Activated CD8-positive, alpha-beta T cell treated with anti-CD3 and anti-CD28 coated beads, Interleukin-2, amount 10 ng/mL, durations not matched to agents 7 days and 5 days (primary cell): ENCODE data around the gene TMEM271. TPM values are rescaled to one million over a fixed set of nuclear protein-coding genes. Genes with fewer than 3 reads are reported as not detected.

Experiments
- ATAC-seq: fragments of 150-1000 bp; cut with Tn5 transposase; one replicate; pipeline ENCODE4 v1.10.0; 2021; ENCODE audit warnings: moderate library complexity
- CTCF ChIA-PET: fragments of 350-600 bp; sonication (Branson Sonifier 250); formaldehyde crosslinking; loops from one replicate; lab custom pipeline; 2021; ENCODE audit warnings: antibody characterized with exemption; lab: Charles Lee
- POLR2A ChIA-PET: fragments of 350-600 bp; sonication (Branson Sonifier 250); formaldehyde crosslinking; loops from one replicate; lab custom pipeline; 2021; ENCODE audit warnings: antibody characterized with exemption; lab: Charles Lee
- DNase-seq: peaks from one replicate; pipeline ENCODE4 v3.0.0-alpha.2; 2020
- H3K27ac Mint-ChIP-seq: one replicate; pipeline ENCODE4 v1.8.0; 2021; ENCODE audit warnings: mild to moderate bottlenecking, mixed read lengths
- H3K27me3 Mint-ChIP-seq: one replicate; pipeline ENCODE4 v1.8.0; 2021; ENCODE audit warnings: low read depth, mixed read lengths
- H3K36me3 Mint-ChIP-seq: one replicate; pipeline ENCODE4 v1.8.0; 2021; ENCODE audit warnings: low read depth, mixed read lengths
- H3K4me1 Mint-ChIP-seq: one replicate; pipeline ENCODE4 v1.8.0; 2021; ENCODE audit warnings: low read depth, mixed read lengths
- H3K4me3 Mint-ChIP-seq: one replicate; pipeline ENCODE4 v1.8.0; 2021; ENCODE audit warnings: mild to moderate bottlenecking, mixed read lengths
- H3K9me3 Mint-ChIP-seq: one replicate; pipeline ENCODE4 v1.8.0; 2022; ENCODE audit warnings: mixed read lengths; ENCODE audit not compliant: insufficient read depth
- total RNA-seq, 2 experiments: library from RNA; stranded (reverse); gene quantifications; one replicate each; pipeline ENCODE4 v1.2.3, GENCODE V29; 2021

TMEM271 gene
- total RNA-seq, 2 experiments from 2014 or later, result not detected

- H3K9me3 Mint-ChIP-seq, result peaks cover 19% of the 10 kb centered on the region
- no peaks in the 10 kb centered on the region for H3K36me3 Mint-ChIP-seq
- ATAC-seq, result no peak
- CTCF ChIA-PET, result no interaction called here
- H3K4me3 Mint-ChIP-seq, result no peak overlapping the region
- H3K4me1 Mint-ChIP-seq, result no peaks in the 10 kb centered on the region
- H3K27ac Mint-ChIP-seq, result no peak overlapping the region
- H3K27me3 Mint-ChIP-seq, result peaks cover 3% of the 10 kb centered on the region
- no peak for DNase-seq
- POLR2A ChIA-PET, result no interaction called here
Observed at GRCh38 chr4:588351-588849, 12.3 kb upstream of the TMEM271 start.

DNA sequence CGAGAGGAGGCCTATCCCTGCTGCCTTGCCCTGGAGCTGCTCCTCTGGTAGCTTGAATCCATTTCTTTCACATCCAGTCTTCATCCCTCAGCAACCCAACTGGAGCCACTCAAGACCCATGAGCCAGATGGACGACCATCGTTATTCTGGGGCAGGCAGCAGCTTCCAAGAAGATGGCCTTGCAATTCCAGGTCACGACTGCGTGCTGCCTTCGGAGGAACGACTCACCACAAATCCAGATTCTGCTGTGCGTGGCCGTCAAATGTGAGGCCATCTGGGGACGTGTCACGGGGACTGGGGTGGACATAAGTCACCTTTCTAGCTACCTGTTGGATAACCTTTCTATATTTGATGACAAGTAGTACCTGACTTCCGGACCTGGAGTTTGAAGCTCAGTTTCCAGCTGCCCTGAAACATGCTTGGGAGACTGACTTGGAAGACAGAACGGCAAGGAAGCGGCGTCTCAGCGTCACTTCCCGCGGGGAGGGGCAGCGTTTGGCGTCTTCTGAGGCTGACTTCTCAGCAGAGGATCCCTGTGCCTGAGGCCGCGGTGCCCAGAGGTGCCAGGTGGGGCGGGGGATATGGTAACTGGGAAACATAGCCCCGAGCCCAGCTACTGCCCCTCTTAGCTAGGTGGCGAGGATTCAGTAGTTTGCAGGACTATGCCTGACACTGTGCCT, 11.7 kb upstream of the TMEM271 start:
- ChIA-PET CTCF (no interaction called here), POLR2A (no interaction called here)
- no peak for DNase-seq

GRCh38 chr4:583820-584219, 7.7 kb upstream of the TMEM271 start:
- CTCF ChIA-PET, result no interaction called here

More for the DNA sequence above, 11.7 kb upstream of the TMEM271 start:
- Mint-ChIP-seq H3K27me3 (peaks cover 3% of the 10 kb centered on the region), H3K27ac (no peak overlapping the region), H3K9me3 (peaks cover 19% of the 10 kb centered on the region), H3K4me1 (no peaks in the 10 kb centered on the region), H3K36me3 (no peaks in the 10 kb centered on the region), H3K4me3 (no peak overlapping the region)
- no peak for ATAC-seq

GRCh38 chr4:581753-582361, 5.8 kb upstream of the TMEM271 start:
- Mint-ChIP-seq H3K27me3 (peaks cover 38% of the 10 kb centered on the region), H3K4me1 (peaks cover 12% of the 10 kb centered on the region), H3K9me3 (peaks cover 14% of the 10 kb centered on the region), H3K4me3 (no peak overlapping the region), H3K36me3 (peaks cover 8% of the 10 kb centered on the region), H3K27ac (no peak overlapping the region)
- POLR2A ChIA-PET, result no interaction called here
- CTCF ChIA-PET, result no interaction called here
- DNase-seq (no peak), ATAC-seq (no peak)

More at GRCh38 chr4:583820-584219, 7.7 kb upstream of the TMEM271 start:
- H3K4me3 Mint-ChIP-seq, result no peak overlapping the region
- H3K4me1 Mint-ChIP-seq, result no peaks in the 10 kb centered on the region
- DNase-seq (no peak), ATAC-seq (no peak)
- H3K9me3 Mint-ChIP-seq, result peaks cover 14% of the 10 kb centered on the region
- peaks cover 25% of the 10 kb centered on the region for H3K27me3 Mint-ChIP-seq
- no peaks in the 10 kb centered on the region for H3K36me3 Mint-ChIP-seq
- POLR2A ChIA-PET, result no interaction called here
- H3K27ac Mint-ChIP-seq, result no peak overlapping the region

- CTCF ChIA-PET, result no interaction called here
- Mint-ChIP-seq H3K27ac (no peak overlapping the region), H3K9me3 (peaks cover 14% of the 10 kb centered on the region), H3K4me3 (no peak overlapping the region), H3K27me3 (peaks cover 41% of the 10 kb centered on the region), H3K4me1 (peaks cover 12% of the 10 kb centered on the region), H3K36me3 (peaks cover 8% of the 10 kb centered on the region)
- no peak for DNase-seq
- POLR2A ChIA-PET, result no interaction called here
- no peak for ATAC-seq
Observed at GRCh38 chr4:581181-581580, 5.1 kb upstream of the TMEM271 start.

DNA sequence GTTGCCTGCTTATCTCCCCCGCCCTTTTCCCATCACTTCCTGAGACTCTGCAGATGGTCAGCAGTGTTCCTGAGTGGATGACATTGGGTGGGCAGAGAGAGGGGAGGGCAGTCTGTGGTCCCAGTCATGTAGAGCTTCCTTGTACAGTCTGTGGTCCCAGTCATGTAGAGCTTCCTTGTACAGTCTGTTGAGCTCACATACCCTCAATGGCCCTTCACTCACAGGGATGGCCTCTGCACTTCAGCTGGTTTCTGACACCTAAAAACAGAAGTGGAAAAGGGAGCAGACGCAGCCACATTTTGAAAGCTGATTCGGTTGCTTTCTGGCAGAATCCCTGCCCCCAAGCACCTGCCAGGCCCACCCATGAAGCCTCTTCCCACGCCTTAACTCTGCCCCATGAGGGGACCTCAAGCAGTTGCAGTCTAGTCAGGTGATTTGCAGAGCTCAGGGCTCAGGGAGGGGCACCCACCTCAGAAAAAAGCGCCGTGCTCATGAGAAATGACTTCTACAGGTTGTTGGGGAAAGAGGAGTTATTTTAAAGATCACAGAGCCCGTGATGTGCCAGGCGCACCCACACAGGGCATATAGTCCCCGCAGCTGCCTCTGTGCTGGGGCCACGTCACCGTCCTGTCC, 3.6 kb upstream of the TMEM271 start:
- Mint-ChIP-seq H3K9me3 (peaks cover 6% of the 10 kb centered on the region), H3K36me3 (peaks cover 8% of the 10 kb centered on the region), H3K4me3 (no peak overlapping the region), H3K27me3 (peaks cover 41% of the 10 kb centered on the region), H3K4me1 (peaks cover 12% of the 10 kb centered on the region), H3K27ac (no peak overlapping the region)
- CTCF ChIA-PET, result no interaction called here
- no peak for ATAC-seq
- no peak for DNase-seq
- POLR2A ChIA-PET, result no interaction called here

DNA sequence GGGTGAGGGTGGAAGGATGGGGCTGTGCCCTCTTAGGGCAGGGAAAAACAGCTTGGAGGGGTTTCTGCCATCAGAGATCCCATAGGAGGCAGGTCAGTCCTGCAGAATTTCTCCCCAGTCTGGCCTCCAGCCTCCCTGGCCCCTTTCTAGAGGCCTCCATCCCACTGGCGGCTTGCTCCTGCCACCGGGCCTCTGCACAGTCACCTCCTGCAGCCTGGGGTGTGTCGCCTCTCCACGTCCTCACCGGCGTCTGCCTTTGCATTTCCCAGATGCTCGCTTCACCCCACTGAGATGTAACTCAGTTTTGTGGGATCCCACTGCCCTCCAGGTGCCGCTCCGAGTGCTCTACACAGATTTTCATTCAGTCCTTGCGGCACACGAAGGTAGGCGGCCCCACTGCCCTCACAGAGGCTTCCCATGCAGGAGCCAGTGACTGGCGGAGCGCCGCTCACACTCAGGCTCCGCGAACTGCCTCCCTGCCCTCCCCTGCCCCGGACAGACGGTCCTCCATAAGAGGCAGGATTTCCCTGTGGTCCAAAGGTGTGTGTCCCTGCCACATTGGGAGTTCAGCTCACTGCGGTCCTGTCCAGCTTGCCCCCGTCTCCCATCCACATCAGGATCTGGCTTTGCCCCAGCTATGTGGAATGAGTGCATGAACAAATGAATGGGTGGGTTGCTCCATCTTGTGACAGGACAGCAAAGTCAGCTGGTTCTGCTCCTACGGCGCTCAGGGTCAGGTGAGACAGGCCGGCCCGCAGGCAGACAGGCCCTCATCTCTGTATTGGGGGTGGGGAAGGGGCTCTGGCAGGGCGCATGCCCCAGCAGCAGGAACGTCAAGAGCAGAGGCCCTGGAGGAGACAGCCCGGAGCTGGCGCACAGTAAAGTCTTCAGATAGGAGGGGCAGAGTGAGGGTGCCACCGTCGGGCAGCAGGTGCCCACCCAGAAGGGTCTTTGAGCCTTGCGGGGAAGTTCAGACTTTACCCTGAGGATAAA, 2.7 kb upstream of the TMEM271 start:
- ATAC-seq (no peak), DNase-seq (no peak)
- CTCF ChIA-PET, result no interaction called here
- Mint-ChIP-seq H3K36me3 (peaks cover 15% of the 10 kb centered on the region), H3K4me1 (peaks cover 12% of the 10 kb centered on the region), H3K9me3 (no peaks in the 10 kb centered on the region), H3K27me3 (peaks cover 48% of the 10 kb centered on the region), H3K27ac (no peak overlapping the region), H3K4me3 (no peak overlapping the region)
- POLR2A ChIA-PET, result no interaction called here

- Mint-ChIP-seq H3K4me3 (peak overlapping the region; percentile 36), H3K36me3 (peaks cover 15% of the 10 kb centered on the region), H3K27ac (peak overlapping the region; percentile 69), H3K27me3 (peaks cover 54% of the 10 kb centered on the region), H3K9me3 (no peaks in the 10 kb centered on the region), H3K4me1 (peaks cover 12% of the 10 kb centered on the region)
- POLR2A ChIA-PET, result no interaction called here
- DNase-seq (no peak), ATAC-seq (peak; percentile 39)
- CTCF ChIA-PET, result no interaction called here
Observed at GRCh38 chr4:577499-578450, 1.7 kb upstream of the TMEM271 start.

DNA sequence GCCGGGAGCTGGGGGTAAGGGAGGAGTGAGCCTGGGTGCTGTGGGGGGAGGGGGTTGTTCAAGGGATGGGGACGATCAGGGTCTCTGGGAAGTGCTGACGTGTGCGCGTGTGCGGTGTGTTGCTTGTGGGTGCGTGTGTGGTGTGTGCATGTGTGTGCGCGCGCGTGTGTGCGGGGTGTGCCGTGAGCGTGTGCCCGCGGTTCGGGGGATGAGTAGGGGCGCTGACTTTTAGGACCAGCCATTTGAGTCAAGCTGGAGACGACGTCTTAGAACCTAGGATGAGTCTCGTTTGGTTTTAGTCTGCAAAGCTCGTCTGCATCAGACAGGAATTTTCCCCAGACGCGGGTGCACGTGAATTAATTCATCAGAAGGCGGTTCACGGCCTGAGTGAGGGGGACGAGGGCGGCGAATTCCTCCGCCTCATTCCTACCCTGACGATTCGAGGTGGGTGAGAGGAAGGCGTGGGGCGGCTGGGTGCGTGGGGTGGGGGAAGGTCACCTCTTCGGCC, 950 bp upstream of the TMEM271 start:
- Mint-ChIP-seq H3K9me3 (no peaks in the 10 kb centered on the region), H3K27ac (peak overlapping the region; percentile 67), H3K27me3 (peaks cover 56% of the 10 kb centered on the region), H3K36me3 (peaks cover 15% of the 10 kb centered on the region), H3K4me3 (peak overlapping the region; percentile 49), H3K4me1 (peaks cover 12% of the 10 kb centered on the region)
- CTCF ChIA-PET, result no interaction called here
- ATAC-seq, result no peak
- no peak for DNase-seq
- POLR2A ChIA-PET, result no interaction called here

DNA sequence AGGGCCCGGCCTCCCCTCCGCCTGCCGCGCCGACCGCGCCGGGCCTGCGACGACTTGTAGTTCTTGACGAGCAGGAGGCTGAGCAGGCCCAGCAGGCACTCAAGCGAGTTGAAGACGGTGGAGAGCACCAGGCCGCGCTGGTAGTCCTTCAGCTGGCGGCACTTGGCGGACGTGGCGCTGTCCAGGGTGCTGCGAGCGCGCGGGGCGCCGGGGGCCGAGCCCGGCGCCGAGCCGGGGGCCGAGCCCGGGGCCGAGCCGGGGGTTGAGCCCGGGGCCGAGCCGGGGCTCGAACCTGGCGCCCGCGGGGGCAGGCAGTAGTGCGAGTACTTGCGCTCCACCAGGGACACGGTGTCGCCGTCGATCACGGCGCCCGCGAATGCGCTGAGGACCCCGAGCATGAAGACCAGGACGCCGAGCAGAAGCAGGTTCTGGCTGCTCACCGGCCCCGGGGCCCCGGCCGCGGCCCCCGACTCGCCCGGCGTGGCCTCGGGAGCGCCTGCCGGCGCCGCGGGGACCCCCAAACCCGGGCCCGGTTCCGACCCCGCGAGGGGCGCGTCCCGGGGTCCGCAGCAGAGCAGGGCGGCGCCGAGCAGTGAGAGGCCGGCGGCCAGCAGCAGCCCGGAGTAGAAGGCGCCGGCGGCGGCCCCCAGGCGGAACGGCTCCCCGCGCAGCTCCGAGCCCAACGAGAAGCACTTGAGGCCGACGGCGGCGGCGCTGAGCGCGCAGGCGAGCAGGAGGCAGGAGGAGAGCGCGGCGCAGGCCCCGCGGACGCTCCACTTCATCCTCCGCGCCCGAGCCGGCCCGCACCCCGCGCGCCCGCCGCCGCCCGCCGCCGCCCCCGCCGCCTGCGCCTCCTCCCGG, 584 bp downstream of the TMEM271 start:
- Mint-ChIP-seq H3K27me3 (peaks cover 51% of the 10 kb centered on the region), H3K36me3 (peaks cover 15% of the 10 kb centered on the region), H3K4me3 (no peak overlapping the region), H3K9me3 (no peaks in the 10 kb centered on the region), H3K4me1 (peaks cover 12% of the 10 kb centered on the region), H3K27ac (no peak overlapping the region)
- no peak for ATAC-seq
- CTCF ChIA-PET, result no interaction called here
- no peak for DNase-seq
- POLR2A ChIA-PET, result no interaction called here
